Trophoblast cell (in vitro differentiated cells and primary cell): ENCODE data around the gene ADM2.

Experiments
- DNase-seq, 2 donors: peaks; one replicate each; pipeline ENCODE4 v3.0.0-alpha.2; 2016
- H2AFZ ChIP-seq: 2 replicates; pipeline ENCODE4 v1.6.1; 2013; ENCODE audit warnings: low read length, moderate library complexity, mild to moderate bottlenecking; ENCODE audit not compliant: insufficient read depth, poor library complexity
- H2AK5ac ChIP-seq: 2 replicates; pipeline ENCODE4 v1.6.1; 2013; ENCODE audit warnings: mild to moderate bottlenecking, low read length
- H2BK120ac ChIP-seq: 2 replicates; pipeline ENCODE4 v1.6.1; 2013; ENCODE audit warnings: low read length, mild to moderate bottlenecking, moderate library complexity; ENCODE audit not compliant: insufficient read depth, poor library complexity
- H2BK12ac ChIP-seq: 2 replicates; pipeline ENCODE4 v1.6.1; 2013; ENCODE audit warnings: mild to moderate bottlenecking, low read length, moderate library complexity
- H2BK5ac ChIP-seq: 2 replicates; pipeline ENCODE4 v1.6.1; 2013; ENCODE audit warnings: low read length, low read depth, moderate library complexity, mild to moderate bottlenecking; ENCODE audit not compliant: poor library complexity
- H3K14ac ChIP-seq: 2 replicates; pipeline ENCODE4 v1.6.1; 2013; ENCODE audit warnings: mild to moderate bottlenecking, low read length
- H3K18ac ChIP-seq: 2 replicates; pipeline ENCODE4 v1.6.1; 2013; ENCODE audit warnings: mild to moderate bottlenecking, low read length
- H3K23ac ChIP-seq: 2 replicates; pipeline ENCODE4 v1.6.1; 2013; ENCODE audit warnings: low read length
- H3K27ac ChIP-seq: 2 replicates; pipeline ENCODE4 v1.5.1; 2013; ENCODE audit warnings: low read depth, mild to moderate bottlenecking, inconsistent platforms, low read length, moderate library complexity
- H3K27me3 ChIP-seq: 2 replicates; pipeline ENCODE4 v1.6.1; 2013; ENCODE audit warnings: inconsistent platforms, mild to moderate bottlenecking, low read length, moderate library complexity; ENCODE audit not compliant: insufficient read depth
- H3K36me3 ChIP-seq, 2 experiments: 1 replicate in 1 of 2; 2 replicates in 1 of 2; pipeline ENCODE4 v1.6.1; 2013; ENCODE audit warnings: low read length in 2 of 2, mild to moderate bottlenecking in 2 of 2, moderate library complexity in 1 of 2; ENCODE audit not compliant: insufficient read depth in 2 of 2, control insufficient read depth in 1 of 2
- H3K4ac ChIP-seq: 2 replicates; pipeline ENCODE4 v1.6.1; 2013; ENCODE audit warnings: low read depth, mild to moderate bottlenecking, low read length, moderate library complexity
- H3K4me1 ChIP-seq, 2 experiments: 1 replicate in 1 of 2; 2 replicates in 1 of 2; pipeline ENCODE4 v1.6.1; 2013; ENCODE audit warnings: low read length in 2 of 2, mild to moderate bottlenecking in 2 of 2, moderate library complexity in 1 of 2; ENCODE audit not compliant: insufficient read depth in 2 of 2, control insufficient read depth in 1 of 2
- H3K4me2 ChIP-seq: 2 replicates; pipeline ENCODE4 v1.6.1; 2013; ENCODE audit warnings: inconsistent platforms, mild to moderate bottlenecking, low read length, moderate library complexity
- H3K4me3 ChIP-seq: 2 replicates; pipeline ENCODE4 v1.5.1; 2013; ENCODE audit warnings: mild to moderate bottlenecking, low read depth, low read length, inconsistent platforms
- H3K79me1 ChIP-seq: one replicate; pipeline ENCODE4 v1.6.1; 2013; ENCODE audit warnings: low read length
- H3K79me2 ChIP-seq: 2 replicates; pipeline ENCODE4 v1.6.1; 2013; ENCODE audit warnings: low read length, mild to moderate bottlenecking; ENCODE audit not compliant: control insufficient read depth, insufficient read depth, poor library complexity
- H3K9ac ChIP-seq: 2 replicates; pipeline ENCODE4 v1.6.1; 2013; ENCODE audit warnings: mild to moderate bottlenecking, low read length
- H3K9me3 ChIP-seq: 2 replicates; pipeline ENCODE4 v1.6.1; 2013; ENCODE audit warnings: low read depth, mild to moderate bottlenecking, control low read depth, inconsistent platforms, low read length; ENCODE audit not compliant: insufficient read depth
- H4K12ac ChIP-seq: 2 replicates; pipeline ENCODE4 v1.6.1; 2013; ENCODE audit warnings: low read depth, mild to moderate bottlenecking, low read length, moderate library complexity
- H4K8ac ChIP-seq: 2 replicates; pipeline ENCODE4 v1.6.1; 2013; ENCODE audit warnings: low read depth, mild to moderate bottlenecking, low read length, moderate library complexity
- H4K91ac ChIP-seq: one replicate; pipeline ENCODE4 v1.6.1; 2013; ENCODE audit warnings: low read depth, mild to moderate bottlenecking, low read length, moderate library complexity
- WGBS: extraction: QIAGEN DNeasy Blood & Tissue Kit; methylation state at CpG from one replicate; pipeline ENCODE4 v1.1.7; 2013; ENCODE audit warnings: missing lambda C conversion rate; ENCODE audit not compliant: insufficient read length, insufficient coverage; ENCODE audit errors: extremely low coverage; 5-methylcytosine and 5-hydroxymethylcytosine counted together

The ADM2 gene

DNA sequence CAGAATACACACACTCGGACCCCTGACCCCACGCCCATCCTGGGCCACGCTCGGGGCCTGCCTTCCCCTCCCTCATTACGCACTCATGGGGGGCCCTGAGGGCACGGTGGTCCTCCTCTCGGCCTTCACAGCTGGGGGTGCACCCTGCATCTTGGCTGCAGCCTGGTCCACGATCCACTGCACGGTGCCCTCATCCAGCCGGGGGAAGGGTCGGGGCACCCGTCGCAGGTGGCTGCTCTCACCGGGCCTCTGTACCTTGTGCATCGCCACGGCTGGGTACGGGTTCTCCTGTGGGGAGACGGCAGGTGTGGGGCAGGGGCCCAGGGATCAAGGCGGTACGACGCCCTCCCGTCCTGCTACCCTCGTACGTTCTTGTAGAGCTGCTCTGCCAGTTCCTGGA lies 16.9 kb upstream of the ADM2 start:
- no peaks in the 10 kb centered on the region for H3K4me1 ChIP-seq
- no peaks in the 10 kb centered on the region for H3K79me1 ChIP-seq
- H2BK120ac ChIP-seq: no peak overlapping the region
- whole genome bisulfite sequencing: no CpG with 5 or more reads among the region's 24 CpGs
- H2AFZ ChIP-seq: no peak overlapping the region
- no peak overlapping the region for H4K8ac ChIP-seq
- H3K4me2 ChIP-seq: no peak overlapping the region
- no peaks in the 10 kb centered on the region for H3K27me3 ChIP-seq
- H3K36me3 ChIP-seq: peaks cover 86 to 87% of the 10 kb centered on the region in 2 experiments
- no peak overlapping the region for H3K14ac ChIP-seq
- H3K27ac ChIP-seq: no peak overlapping the region
- H3K79me2 ChIP-seq: no peaks in the 10 kb centered on the region
- no peaks in the 10 kb centered on the region for H3K9me3 ChIP-seq
- no peak overlapping the region for H3K4ac ChIP-seq
- no peak overlapping the region for H3K9ac ChIP-seq
- H2AK5ac ChIP-seq: no peak overlapping the region
- no peak overlapping the region for H2BK12ac ChIP-seq
- H2BK5ac ChIP-seq: no peak overlapping the region
- no peak overlapping the region for H3K23ac ChIP-seq
- H3K18ac ChIP-seq: no peak overlapping the region
- no peak for DNase-seq
- H4K12ac ChIP-seq: no peak overlapping the region
- H3K4me3 ChIP-seq: no peak overlapping the region
- no peak overlapping the region for H4K91ac ChIP-seq

- Histone ChIP-seq H3K79me2 (no peaks in the 10 kb centered on the region), H2BK12ac (no peak overlapping the region), H3K79me1 (no peaks in the 10 kb centered on the region), H2AFZ (no peak overlapping the region), H3K36me3 (peaks cover 78% of the 10 kb centered on the region in 2 experiments), H3K4me1 (peaks cover 0 to 5% of the 10 kb centered on the region in 2 experiments), H3K4me2 (no peak overlapping the region), H3K14ac (no peak overlapping the region), H4K12ac (no peak overlapping the region), H3K9me3 (no peaks in the 10 kb centered on the region), H3K18ac (no peak overlapping the region), H4K91ac (no peak overlapping the region), H3K4ac (no peak overlapping the region), H2BK120ac (no peak overlapping the region), H3K27ac (no peak overlapping the region), H3K27me3 (no peaks in the 10 kb centered on the region), H3K4me3 (no peak overlapping the region), H4K8ac (no peak overlapping the region), H2AK5ac (no peak overlapping the region), H3K9ac (no peak overlapping the region), H2BK5ac (no peak overlapping the region), H3K23ac (no peak overlapping the region)
- DNase-seq: no peak
- no CpG with 5 or more reads among the region's 30 CpGs for WGBS
Measured at GRCh38 chr22:50465066-50465930, 16.0 kb upstream of the ADM2 start.

DNA sequence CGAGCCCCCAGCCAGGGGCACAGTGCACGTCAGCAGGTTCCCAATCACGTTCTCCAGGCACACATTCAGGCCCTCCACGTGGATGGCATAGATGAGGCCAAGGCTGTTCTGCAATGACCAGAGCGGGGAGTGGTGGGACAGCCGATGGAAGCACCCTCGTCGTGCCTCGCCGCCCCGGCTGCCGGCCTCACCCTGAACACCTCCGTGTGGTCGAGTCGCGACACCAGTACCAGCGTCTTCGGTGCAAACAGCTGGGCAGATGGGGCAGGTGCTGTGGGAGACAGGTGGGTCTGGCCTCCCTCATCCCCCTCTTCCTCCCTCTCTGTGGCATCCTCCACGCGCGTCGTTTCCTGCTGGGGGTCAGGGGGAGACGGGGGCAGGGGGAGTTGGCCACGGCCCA lies 14.0 kb upstream of the ADM2 start:
- no peak overlapping the region for H3K18ac ChIP-seq
- H2AFZ ChIP-seq: no peak overlapping the region
- H3K4me3 ChIP-seq: no peak overlapping the region
- H2AK5ac ChIP-seq: no peak overlapping the region
- DNase-seq: no peak
- H3K4me2 ChIP-seq: no peak overlapping the region
- no peaks in the 10 kb centered on the region for H3K9me3 ChIP-seq
- H2BK12ac ChIP-seq: no peak overlapping the region
- peaks cover 7 to 23% of the 10 kb centered on the region in 2 experiments for H3K4me1 ChIP-seq
- no peaks in the 10 kb centered on the region for H3K27me3 ChIP-seq
- H3K79me2 ChIP-seq: peaks cover 6% of the 10 kb centered on the region
- H4K91ac ChIP-seq: no peak overlapping the region
- no peak overlapping the region for H2BK120ac ChIP-seq
- no peak overlapping the region for H3K27ac ChIP-seq
- H4K8ac ChIP-seq: no peak overlapping the region
- H3K36me3 ChIP-seq: peaks cover 59 to 62% of the 10 kb centered on the region in 2 experiments
- H3K4ac ChIP-seq: no peak overlapping the region
- no peak overlapping the region for H3K23ac ChIP-seq
- no peak overlapping the region for H4K12ac ChIP-seq
- no peaks in the 10 kb centered on the region for H3K79me1 ChIP-seq
- H2BK5ac ChIP-seq: no peak overlapping the region
- no peak overlapping the region for H3K14ac ChIP-seq
- H3K9ac ChIP-seq: no peak overlapping the region
- WGBS: no CpG with 5 or more reads among the region's 24 CpGs

- Histone ChIP-seq H3K79me2 (peaks cover 8% of the 10 kb centered on the region), H3K4me2 (no peak overlapping the region), H3K23ac (no peak overlapping the region), H2AK5ac (no peak overlapping the region), H2BK120ac (no peak overlapping the region), H3K79me1 (no peaks in the 10 kb centered on the region), H3K4me1 (peaks cover 12 to 25% of the 10 kb centered on the region in 2 experiments), H3K14ac (no peak overlapping the region), H4K91ac (no peak overlapping the region), H3K18ac (no peak overlapping the region), H3K9me3 (no peaks in the 10 kb centered on the region), H2BK5ac (no peak overlapping the region), H3K36me3 (peaks cover 56 to 57% of the 10 kb centered on the region in 2 experiments), H3K4me3 (no peak overlapping the region), H3K9ac (no peak overlapping the region), H3K27ac (no peak overlapping the region), H2BK12ac (no peak overlapping the region), H3K27me3 (no peaks in the 10 kb centered on the region), H2AFZ (no peak overlapping the region), H4K8ac (no peak overlapping the region), H3K4ac (no peak overlapping the region), H4K12ac (no peak overlapping the region)
- DNase-seq: no peak
- no CpG with 5 or more reads among the region's 22 CpGs for WGBS
Measured at GRCh38 chr22:50467773-50468440, 13.4 kb upstream of the ADM2 start.
